Aorta (tissue), 5 donors: ENCODE measurements around the gene CCDC181. TPM values are rescaled to one million over a fixed set of nuclear protein-coding genes. Genes with fewer than 3 reads are reported as not detected.

Experiments used
- ATAC-seq: fragments of 200-7000 bp; cut with Tn5 transposase; one replicate; pipeline ENCODE4 v1.9.1; 2022; ENCODE audit warnings: moderate library complexity; ENCODE audit not compliant: low FRiP score
- DNase-seq, 2 donors: peaks; one replicate each; pipeline ENCODE4 v3.0.0-alpha.2; 2020
- H3K27ac ChIP-seq, 2 donors: one replicate each; pipeline ENCODE4 v1.5.1; 2013; ENCODE audit warnings: low read length in 2 of 2, mild to moderate bottlenecking in 2 of 2, moderate library complexity in 2 of 2, control low read depth in 1 of 2, inconsistent platforms in 1 of 2, low read depth in 1 of 2
- H3K27me3 ChIP-seq, 2 donors: one replicate each; pipeline ENCODE4 v1.6.1; 2013; ENCODE audit warnings: control low read depth in 1 of 2, low read length in 1 of 2, mild to moderate bottlenecking in 1 of 2, moderate library complexity in 1 of 2; ENCODE audit not compliant: insufficient read depth in 2 of 2, control insufficient read depth in 1 of 2
- H3K36me3 ChIP-seq, 2 donors: one replicate each; pipeline ENCODE4 v1.6.1; 2013; ENCODE audit warnings: control low read depth in 1 of 2, low read length in 1 of 2, mild to moderate bottlenecking in 1 of 2; ENCODE audit not compliant: insufficient read depth in 2 of 2, control insufficient read depth in 1 of 2
- H3K4me1 ChIP-seq, 2 donors: one replicate each; pipeline ENCODE4 v1.6.1; 2013; ENCODE audit warnings: low read length in 2 of 2, control low read depth in 1 of 2, mild to moderate bottlenecking in 1 of 2, moderate library complexity in 1 of 2; ENCODE audit not compliant: insufficient read depth in 2 of 2, control insufficient read depth in 1 of 2
- H3K4me3 ChIP-seq, 2 donors: one replicate each; pipeline ENCODE4 v1.5.1; 2013; ENCODE audit warnings: low read length in 2 of 2, control low read depth in 1 of 2, mild to moderate bottlenecking in 1 of 2
- H3K9me3 ChIP-seq: one replicate; pipeline ENCODE4 v1.6.1; 2013; ENCODE audit warnings: mild to moderate bottlenecking, low read length; ENCODE audit not compliant: control insufficient read depth
- WGBS, 2 donors: extraction: QIAGEN DNeasy Blood & Tissue Kit; methylation state at CpG; one replicate each; pipeline ENCODE4 v1.1.7; 2013; 5-methylcytosine and 5-hydroxymethylcytosine counted together
- intact Hi-C, 2 donors: fragments of 100-400 bp; cut with DNase I; formaldehyde crosslinking; loops; one replicate each; pipeline versions ENCODE4 v1.14.2 to v1.15.0; 2022
- long read RNA-seq, 2 donors: library from polyadenylated mRNA; unstranded; transcript quantifications; one replicate each; pipeline ENCODE4 v2.0.0, GENCODE V29; 2020 to 2021
- polyA plus RNA-seq, 2 donors: library from polyadenylated mRNA; stranded (reverse); fragments of 200-250 nt; gene quantifications; one replicate each; pipeline ENCODE4 v1.2.3, GENCODE V29; 2013
- total RNA-seq, 2 donors: library from RNA; stranded (reverse); fragmentation: NEBNext Ultra II Directional; extraction: Animal tissue kit (Norgen Biotek cat#: 25700); gene quantifications; one replicate each; pipeline ENCODE4 v1.2.1, GENCODE V29; 2021
- donor health status: healthy with polysubstance abuse.
- donor health status: Bipolar disorder and iron deficiency.
- donor health status: DM: no; HTN: no; CAD: no.
- donor health status: DM: no; HTN: no; CAD: no.
- donor health status: DM: yes; HTN: yes; CAD: no.

Gene CCDC181
- total RNA-seq (under 1 TPM; 0.48 to 0.97 TPM), polyA plus RNA-seq (1 to 10 TPM; 1.6 to 3.9 TPM)
- long read RNA-seq, donor 1, partial matches to known transcripts: 2 of 3 reads
- long read RNA-seq, donor 1, other reads (novel, unspliced or antisense): 0 of 3 reads
- long read RNA-seq, donor 2, partial matches to known transcripts: 0 of 1 reads
- long read RNA-seq, donor 2, other reads (novel, unspliced or antisense): 1 of 1 reads

DNA sequence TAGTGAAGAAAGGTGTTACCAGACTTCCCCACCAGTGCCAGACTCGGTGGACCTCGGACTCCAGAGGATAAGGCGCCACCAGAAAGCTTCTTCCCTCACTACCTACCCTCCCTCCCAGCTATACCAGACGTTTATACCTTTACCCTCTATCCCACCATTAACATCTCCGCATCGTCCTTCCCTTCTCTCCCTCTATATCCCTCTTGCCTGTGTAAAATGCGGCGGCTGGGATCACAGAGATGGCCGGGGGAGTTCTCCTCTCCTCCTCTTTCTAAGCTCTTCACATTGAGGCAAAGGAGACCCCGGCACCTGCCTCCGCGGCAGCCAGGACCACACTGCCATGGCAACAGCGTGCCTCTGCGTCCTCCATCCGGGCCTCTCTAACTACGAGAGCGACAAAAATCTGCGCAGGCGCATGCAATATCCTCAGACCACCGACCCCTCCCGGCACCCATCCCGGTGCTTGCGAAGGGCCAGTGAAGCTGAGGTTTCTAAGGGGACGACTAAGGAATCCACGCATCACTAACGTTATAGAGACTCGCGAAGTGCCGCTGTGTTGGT lies at the start of gene CCDC181:
TSS of gene CCDC181 (minus strand) at position 394 of the 561 bp plus-strand sequence. CDS start 2,547 bp downstream, outside the sequence.
- H3K9me3 ChIP-seq: peaks cover 2% of the 10 kb centered on the region
- peak within 1 kb of the TSS; percentile 18 to 67 for H3K4me3 ChIP-seq
- H3K4me1 ChIP-seq: no peaks in the 10 kb centered on the region
- ATAC-seq (peak; percentile 70), DNase-seq (peak; percentile 56 to 82)
- 0 to 1% methylated on average over 29 of the region's 29 CpGs for WGBS, 2 donors
- no peaks in the 10 kb centered on the region for H3K36me3 ChIP-seq
- no peak within 1 kb of the TSS for H3K27ac ChIP-seq
- intact Hi-C loops: no loop called here
- H3K27me3 ChIP-seq: no peaks in the 10 kb centered on the region

- no peak for DNase-seq
Observed at GRCh38 chr1:169475806-169476387, 48.6 kb upstream of the CCDC181 start.

GRCh38 chr1:169474302-169474995 lies 47.2 kb upstream of the CCDC181 start:
- Histone ChIP-seq H3K4me3 (no peak overlapping the region), H3K36me3 (no peaks in the 10 kb centered on the region), H3K27ac (no peak overlapping the region), H3K4me1 (no peaks in the 10 kb centered on the region), H3K27me3 (no peaks in the 10 kb centered on the region), H3K9me3 (no peaks in the 10 kb centered on the region)
- ATAC-seq (no peak), DNase-seq (no peak)
- intact Hi-C loops: no loop called here
- WGBS, 2 donors: 93 to 95% methylated on average over 1 of the region's 1 CpG

More at GRCh38 chr1:169475806-169476387, 48.6 kb upstream of the CCDC181 start:
- H3K4me3 ChIP-seq: no peak overlapping the region
- ATAC-seq: no peak
- H3K27me3 ChIP-seq: no peaks in the 10 kb centered on the region
- H3K9me3 ChIP-seq: no peaks in the 10 kb centered on the region
- 84 to 85% methylated on average over 3 of the region's 3 CpGs for WGBS, 2 donors
- H3K27ac ChIP-seq: no peak overlapping the region
- H3K36me3 ChIP-seq: no peaks in the 10 kb centered on the region
- H3K4me1 ChIP-seq: no peaks in the 10 kb centered on the region
- intact Hi-C loops: no loop called here

- no peak for ATAC-seq
- no peaks in the 10 kb centered on the region for H3K36me3 ChIP-seq
- H3K4me1 ChIP-seq: no peaks in the 10 kb centered on the region
- H3K27me3 ChIP-seq: no peaks in the 10 kb centered on the region
- H3K9me3 ChIP-seq: no peaks in the 10 kb centered on the region
- no peak for DNase-seq
- no peak overlapping the region for H3K4me3 ChIP-seq
- H3K27ac ChIP-seq: no peak overlapping the region
- WGBS, 2 donors: 85 to 92% methylated on average over 5 of the region's 5 CpGs
- intact Hi-C loops: no loop called here
Observed at GRCh38 chr1:169473347-169473746, 46.1 kb upstream of the CCDC181 start.

DNA sequence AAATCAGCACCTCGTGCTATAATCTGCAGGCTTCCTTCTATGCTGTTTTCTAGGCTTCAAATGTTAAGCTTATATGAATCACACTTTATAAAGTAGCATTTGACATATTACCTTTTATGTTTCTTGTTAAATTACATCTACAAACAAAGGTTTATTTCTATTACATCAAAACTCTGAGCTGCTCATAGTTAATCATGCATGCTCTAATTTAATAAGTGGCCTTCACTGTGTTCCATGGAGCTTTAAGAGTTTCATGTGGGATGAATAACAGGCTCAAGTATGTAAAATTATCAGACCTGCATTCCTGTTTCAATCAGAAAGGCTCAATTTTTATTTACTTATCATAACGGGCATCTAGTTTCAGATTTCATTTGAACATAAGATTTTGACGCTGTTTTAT lies 45.5 kb upstream of the CCDC181 start:
- no peaks in the 10 kb centered on the region for H3K4me1 ChIP-seq
- no peak overlapping the region for H3K27ac ChIP-seq
- H3K36me3 ChIP-seq: no peaks in the 10 kb centered on the region
- intact Hi-C loops: no loop called here
- no peaks in the 10 kb centered on the region for H3K27me3 ChIP-seq
- ATAC-seq (no peak), DNase-seq (no peak)
- no peaks in the 10 kb centered on the region for H3K9me3 ChIP-seq
- 89 to 90% methylated on average over 3 of the region's 3 CpGs for WGBS, 2 donors
- H3K4me3 ChIP-seq: no peak overlapping the region

DNA sequence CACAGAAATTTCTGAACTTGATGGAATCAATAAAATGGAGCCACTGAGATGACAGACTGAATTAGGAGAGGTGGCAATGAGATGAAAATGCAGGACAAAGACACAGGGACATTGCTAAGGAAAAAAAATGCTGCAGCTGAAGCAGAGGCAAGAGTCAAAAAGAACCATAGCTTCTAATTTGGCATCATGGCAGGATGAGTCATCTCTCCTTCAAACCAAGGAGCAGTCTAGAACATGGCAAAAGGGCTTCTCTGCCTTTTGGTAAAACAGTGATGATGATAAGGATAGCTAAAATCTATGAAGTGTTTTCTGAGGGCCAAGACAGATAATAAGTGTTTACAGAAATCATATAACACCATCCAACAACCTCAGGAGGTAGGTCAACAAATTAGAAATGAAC lies 41.7 kb upstream of the CCDC181 start:
- H3K4me3 ChIP-seq: no peak overlapping the region
- H3K36me3 ChIP-seq: no peaks in the 10 kb centered on the region
- H3K27ac ChIP-seq: no peak overlapping the region
- ATAC-seq (no peak), DNase-seq (no peak)
- H3K9me3 ChIP-seq: no peaks in the 10 kb centered on the region
- intact Hi-C loops: loop anchor here in 1 of 2 donors (5.0 kb wide), 1 partner anchor 78 kb away; no protein-coding TSS in a partner anchor
- H3K27me3 ChIP-seq: no peaks in the 10 kb centered on the region
- no peaks in the 10 kb centered on the region for H3K4me1 ChIP-seq

GRCh38 chr1:169466259-169467230 lies 39.3 kb upstream of the CCDC181 start:
- H3K27me3 ChIP-seq: no peaks in the 10 kb centered on the region
- H3K4me1 ChIP-seq: no peaks in the 10 kb centered on the region
- no peak overlapping the region for H3K4me3 ChIP-seq
- H3K9me3 ChIP-seq: no peaks in the 10 kb centered on the region
- WGBS, 2 donors: 70 to 74% methylated on average over 8 of the region's 8 CpGs
- H3K36me3 ChIP-seq: no peaks in the 10 kb centered on the region
- ATAC-seq (no peak), DNase-seq (no peak)
- H3K27ac ChIP-seq: no peak overlapping the region
- intact Hi-C loops: loop anchor here (1.0 to 5.0 kb wide), 2 partner anchors 80 to 81 kb away; no protein-coding TSS in a partner anchor

DNA sequence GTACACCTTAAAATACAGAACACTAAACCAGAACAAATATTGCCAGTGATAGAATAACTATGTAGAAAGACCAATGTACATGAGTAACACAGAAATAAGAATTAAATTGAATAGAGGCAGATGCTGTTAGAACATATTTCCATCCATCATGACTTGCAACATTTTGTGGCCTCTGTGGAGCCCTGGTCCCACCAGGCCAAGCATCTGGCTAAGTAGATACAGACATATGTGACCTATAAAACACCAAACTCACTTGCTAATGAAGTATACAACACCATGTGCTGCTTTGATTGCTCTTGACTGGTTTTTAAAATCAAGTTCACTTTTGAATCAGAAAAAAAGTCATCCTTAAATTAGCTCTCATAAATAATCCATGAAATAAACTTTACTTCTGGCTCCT lies 38.0 kb upstream of the CCDC181 start:
- ATAC-seq: no peak
- intact Hi-C loops: loop anchor here in 1 of 2 donors (5.0 kb wide), 1 partner anchor 82 kb away; no protein-coding TSS in a partner anchor
- H3K9me3 ChIP-seq: no peaks in the 10 kb centered on the region
- no peak overlapping the region for H3K4me3 ChIP-seq
- DNase-seq: no peak
- H3K27ac ChIP-seq: no peak overlapping the region
- no peaks in the 10 kb centered on the region for H3K27me3 ChIP-seq
- no peaks in the 10 kb centered on the region for H3K4me1 ChIP-seq
- no peaks in the 10 kb centered on the region for H3K36me3 ChIP-seq
